Measurements from ENCODE around the gene NALF2.

Gene NALF2

DNA sequence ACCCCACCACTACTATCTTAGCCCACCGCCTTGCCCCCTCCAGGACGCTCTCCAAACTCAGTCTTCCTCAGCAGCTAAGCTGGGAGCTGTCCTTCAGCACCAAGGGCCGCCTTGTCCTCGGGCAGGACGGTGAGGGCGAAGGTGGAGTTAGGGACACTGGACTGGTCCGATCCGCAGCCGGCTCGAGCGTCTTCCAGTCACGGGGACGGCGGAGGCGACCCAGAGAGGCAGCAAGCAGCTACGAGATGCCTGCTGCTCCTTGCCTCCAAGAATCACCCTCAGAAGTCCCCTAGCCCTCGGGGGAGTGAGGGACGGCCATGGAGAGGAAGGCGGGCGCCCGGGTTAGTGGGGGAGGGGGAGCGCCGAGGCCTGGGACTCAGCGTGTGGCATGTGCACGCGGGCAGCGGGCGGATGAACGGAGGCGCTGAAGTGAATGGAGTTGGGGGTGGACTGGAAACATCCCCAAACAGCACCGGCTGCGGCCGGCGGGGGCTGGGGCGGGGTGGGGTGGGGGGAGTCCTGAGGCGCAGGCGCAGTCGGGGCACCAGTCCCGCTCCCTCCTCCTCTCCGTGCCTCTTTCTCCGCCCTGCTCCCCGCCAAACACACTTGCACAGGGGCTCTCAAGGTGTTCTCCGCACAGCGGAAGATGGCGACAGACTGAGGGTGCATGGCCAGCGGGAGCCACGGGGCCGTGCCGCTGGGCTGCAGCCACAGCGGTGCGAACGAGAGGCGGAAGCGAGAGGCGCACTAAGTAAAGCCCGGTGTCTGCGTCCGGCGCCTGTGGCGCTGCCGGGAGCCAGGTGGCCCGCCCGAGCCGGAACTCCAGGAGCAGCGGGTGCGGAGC lies at the start of gene NALF2:
NALF2 (plus strand) TSS at position 545 of the 844 bp plus-strand sequence. CDS start 957 bp downstream, outside the sequence.
- DNase-seq (ENCODE audit: low spot score): no peak

DNA sequence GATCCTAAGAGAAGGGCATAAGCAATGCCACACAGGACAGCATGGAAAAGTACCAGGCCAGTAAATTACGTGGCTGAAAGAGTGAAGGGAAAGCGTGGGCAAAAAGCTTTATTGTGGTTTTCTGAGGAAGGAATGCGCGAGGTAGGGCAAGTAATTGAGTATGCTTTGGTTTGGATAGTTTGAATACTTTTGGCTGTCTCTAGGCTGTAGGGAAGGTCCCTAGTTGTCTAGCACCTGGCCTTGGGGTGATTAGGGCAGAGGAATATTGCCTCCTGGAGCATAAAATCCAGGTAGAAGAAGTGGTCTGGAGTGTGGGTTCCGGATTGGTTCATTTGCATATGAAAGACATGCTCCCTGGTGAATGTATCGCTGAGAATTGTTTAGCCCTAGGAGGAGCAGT lies 46.4 kb upstream of the NALF2 start:
- DNase-seq (ENCODE audit: low spot score): no peak

DNA sequence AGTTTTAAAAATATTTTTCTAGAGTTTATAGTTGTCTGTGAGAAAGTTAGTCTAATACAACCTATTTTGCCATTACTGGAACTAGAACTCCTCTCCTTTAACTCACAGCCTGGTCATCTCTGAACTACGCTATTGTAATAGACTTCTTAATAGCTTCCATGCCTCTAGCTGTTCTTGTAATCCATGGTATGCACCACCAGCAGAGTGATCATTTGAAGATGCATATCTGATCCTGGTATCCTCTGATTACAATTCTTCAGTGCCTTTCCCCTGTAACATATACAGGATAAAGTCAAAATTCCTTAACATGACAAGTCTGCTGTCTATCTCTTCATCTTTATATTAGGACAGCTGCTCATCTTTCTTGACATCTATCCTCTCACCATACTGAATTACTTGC lies 37.6 kb upstream of the NALF2 start:
- no peak for DNase-seq (ENCODE audit: low spot score)

DNA sequence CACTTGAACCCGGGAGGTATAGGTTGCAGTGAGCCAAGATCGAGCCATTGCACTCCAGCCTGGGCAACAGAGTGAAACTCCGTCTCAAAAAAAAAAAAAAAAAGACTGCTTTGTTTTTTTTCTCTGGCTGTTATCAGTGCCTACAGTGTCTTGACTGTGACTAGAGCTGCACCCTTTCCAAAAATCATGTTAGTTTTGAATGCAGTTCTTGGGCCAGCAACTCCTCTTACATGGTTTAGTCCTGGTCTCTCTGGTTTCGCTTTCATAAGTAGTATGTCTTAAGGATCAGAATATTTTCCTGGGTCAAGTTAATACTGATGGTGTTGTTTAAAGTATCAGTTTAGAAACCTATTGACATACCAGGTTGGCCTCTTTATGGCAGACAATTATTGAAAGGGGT lies 34.2 kb upstream of the NALF2 start:
- no peak for DNase-seq (ENCODE audit: low spot score)

DNA sequence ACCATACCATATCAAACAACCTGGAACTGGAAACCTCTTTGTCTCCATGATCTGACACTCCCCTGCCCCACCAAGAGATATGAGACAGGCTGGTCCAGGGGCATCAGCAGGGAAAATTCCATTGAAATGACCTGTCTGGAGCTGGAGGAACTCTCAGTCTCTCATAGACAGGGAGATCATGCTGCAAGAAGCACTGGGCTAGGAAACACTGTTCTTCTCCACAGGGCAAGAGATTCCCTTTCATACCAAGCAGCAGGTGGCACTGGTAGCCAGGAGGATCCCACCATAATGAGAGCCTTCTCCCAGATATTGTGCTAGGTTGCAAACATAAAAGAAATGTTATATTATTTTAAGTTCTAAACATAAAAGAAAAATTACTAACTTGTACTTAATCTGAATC lies 14.5 kb upstream of the NALF2 start:
- no peak for DNase-seq (ENCODE audit: low spot score)

DNA sequence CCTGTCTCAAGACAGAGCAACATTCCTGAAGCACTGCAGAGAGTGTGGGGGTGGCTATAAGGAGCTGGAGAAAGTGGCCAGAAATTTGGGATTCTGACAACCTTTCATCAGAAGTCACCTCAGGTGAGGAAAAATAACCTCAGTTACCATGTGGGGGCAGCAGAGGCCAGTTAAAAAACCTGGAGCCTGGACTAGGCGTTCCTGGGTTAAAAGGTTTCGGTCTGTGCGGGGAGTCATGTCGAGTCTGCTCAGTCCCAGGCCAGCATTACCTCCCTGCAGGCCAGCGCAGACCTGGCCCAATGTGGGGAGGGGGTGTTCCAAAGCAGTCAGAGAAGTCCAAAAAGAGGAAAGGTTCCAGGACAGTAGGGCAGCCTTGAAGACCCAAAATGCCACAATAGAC lies 10.9 kb upstream of the NALF2 start:
- DNase-seq (ENCODE audit: low spot score): peak; percentile 22

DNA sequence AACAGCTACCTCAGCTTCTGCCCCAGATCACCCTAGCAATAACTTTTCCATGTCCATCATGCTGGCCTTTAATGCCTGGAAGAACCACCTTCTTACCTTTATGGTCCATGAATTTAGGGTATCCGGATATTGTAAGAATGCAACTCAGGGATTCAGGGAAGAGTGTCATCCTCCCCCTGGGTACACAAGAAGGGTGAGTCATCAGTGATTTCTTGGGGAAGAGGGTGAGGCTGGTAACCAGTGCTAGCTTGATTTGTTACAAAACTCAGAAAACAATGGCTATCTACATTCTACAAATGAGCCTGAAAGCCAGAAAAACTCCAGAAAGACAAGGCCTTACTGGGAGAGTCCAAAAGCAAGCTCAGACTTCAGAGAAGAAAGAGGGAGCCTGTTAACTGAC lies 10.4 kb upstream of the NALF2 start:
- no peak for DNase-seq (ENCODE audit: low spot score)

DNA sequence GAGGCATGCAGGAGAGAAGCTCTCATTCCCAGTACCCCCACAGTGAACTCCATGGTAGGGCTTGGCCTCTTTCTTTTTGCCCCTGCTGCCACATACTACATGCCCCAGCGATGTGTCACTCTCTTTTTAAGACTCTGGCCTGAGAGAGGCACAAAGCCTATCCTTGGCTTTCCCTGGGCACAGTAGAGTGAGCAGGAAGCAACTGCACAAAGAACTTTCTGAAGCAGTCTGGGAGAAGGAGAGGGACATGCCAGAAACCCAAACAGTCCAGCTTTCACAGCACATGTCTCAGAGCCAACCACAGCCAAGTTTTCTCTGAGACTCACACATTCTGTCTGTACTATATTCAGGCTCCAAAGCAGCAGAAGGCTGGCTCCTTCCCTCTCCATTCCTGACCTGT lies 7.9 kb upstream of the NALF2 start:
- DNase-seq (ENCODE audit: low spot score): no peak

DNA sequence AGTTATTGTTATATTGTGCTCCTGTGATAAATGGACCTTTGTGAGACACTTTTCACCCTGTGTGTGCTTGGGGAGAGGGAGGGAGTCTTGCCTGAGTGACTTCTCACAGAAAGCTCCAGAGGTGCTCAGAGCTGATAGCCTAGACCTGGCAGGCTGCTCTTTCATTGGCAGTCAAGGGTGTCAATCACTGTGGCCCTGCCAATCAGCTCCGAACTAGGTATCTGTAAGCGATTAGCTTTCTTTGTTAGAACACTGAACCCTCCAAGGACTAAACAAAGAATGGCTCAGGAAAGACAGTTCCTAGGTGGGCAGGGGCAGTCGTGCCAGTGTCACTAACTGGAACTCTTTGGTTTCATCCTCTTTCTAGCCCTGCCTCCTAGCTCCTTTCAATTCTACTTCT lies 2.7 kb upstream of the NALF2 start:
- DNase-seq (ENCODE audit: low spot score): no peak

DNA sequence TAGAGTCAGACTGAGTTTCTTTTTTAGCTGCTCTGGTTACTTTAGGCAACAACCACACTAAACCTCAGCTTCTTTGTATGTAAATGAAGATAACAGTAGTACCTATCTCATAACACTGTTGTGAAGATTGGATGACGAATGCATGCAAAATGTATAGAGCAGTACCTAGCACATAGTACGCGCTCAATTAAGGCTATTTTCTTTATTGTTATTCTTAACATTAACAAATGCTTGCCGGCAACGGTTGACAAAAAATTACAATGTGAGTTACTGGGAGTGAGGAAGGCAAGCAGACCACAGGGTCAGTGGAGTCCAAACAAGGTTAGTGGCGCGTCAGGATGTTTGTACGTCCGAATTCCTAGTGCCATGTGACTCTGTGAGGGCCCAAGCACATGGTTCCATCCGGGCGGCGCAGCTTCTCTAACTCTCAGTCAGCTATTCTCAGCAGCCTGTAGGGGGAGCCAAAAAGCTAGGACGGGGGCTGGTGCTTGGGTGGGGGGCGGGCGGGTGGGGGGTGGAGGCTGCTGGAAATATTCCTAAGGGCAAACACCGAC lies 821 bp upstream of the NALF2 start:
- no peak for DNase-seq (ENCODE audit: low spot score)

DNA sequence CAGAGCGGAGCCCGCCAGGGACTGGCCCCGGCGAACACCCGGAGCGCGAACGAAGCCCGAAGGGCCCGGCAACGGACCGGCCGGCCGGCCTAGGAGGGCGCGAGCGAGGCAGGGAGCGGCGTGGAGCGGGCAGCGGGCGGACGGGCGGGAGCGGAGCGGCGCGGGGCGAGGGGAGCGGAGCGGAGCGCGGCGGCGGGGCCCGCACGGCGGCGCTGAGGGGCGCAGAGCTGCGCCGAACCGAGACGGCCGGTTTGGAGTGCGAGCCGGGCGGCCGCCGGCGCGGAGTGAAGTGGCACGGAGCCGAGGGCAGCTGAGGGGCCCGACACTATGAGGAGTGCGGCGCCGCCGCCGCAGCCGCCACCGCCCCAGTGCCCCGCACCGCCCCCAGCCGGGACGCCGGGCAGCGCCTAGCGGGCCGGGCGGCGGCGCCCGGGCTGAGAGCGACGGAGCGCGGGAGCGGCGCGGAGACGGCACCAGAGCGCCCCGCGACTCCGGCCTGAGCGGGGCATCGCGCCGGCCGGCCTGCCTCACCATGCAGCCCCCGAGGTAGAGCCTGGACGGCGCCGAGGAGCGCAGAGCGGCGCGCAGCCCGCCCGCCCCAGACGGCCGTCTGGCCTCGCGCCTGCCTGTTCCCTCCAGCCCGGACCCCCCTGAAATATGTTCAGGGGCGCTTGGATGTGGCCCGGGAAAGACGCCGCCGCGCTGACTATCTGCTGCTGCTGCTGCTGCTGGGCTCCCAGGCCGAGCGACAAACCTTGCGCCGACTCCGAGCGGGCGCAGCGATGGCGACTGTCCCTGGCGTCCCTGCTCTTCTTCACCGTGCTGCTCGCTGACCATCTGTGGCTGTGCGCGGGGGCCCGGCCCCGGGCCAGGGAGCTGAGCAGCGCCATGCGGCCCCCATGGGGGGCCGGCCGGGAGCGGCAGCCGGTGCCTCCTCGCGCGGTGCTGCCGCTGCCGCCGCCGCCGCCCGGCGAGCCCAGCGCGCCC lies 793 bp downstream of the NALF2 start:
- DNase-seq (ENCODE audit: low spot score): no peak

DNA sequence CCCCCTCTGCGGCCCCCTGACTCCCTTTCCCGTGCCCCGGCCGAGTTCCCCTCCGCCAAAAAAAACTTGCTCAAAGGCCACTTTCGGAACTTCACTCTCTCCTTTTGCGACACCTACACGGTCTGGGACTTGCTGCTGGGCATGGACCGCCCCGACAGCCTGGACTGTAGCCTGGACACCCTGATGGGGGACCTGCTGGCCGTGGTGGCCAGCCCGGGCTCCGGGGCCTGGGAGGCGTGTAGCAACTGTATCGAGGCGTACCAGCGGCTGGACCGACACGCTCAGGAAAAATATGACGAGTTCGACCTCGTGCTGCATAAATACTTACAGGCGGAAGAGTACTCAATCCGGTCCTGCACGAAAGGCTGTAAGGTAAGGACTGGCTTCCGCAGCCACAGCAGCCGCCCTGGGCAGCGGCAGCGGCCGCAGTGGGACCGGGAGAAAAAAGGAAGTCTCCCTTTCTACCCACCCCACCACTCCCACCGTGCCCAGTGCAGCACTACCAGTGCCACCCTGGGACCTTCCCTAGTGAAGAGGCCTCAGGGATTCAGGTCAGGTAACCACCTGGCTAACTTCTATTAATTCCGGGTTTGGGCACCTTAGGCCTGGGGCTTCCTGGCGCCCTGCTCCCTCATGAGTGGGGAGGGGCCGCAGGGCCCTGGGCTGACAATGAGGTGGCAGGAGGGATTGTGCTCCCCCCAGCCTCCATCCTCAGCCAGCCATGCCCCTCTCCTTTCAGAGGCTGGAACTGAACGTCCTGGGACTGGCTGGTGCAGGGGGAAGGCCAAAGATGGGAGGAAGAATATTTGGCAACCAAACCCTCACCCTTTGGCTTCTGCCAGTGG lies 1.9 kb downstream of the NALF2 start:
- DNase-seq (ENCODE audit: low spot score): no peak

DNA sequence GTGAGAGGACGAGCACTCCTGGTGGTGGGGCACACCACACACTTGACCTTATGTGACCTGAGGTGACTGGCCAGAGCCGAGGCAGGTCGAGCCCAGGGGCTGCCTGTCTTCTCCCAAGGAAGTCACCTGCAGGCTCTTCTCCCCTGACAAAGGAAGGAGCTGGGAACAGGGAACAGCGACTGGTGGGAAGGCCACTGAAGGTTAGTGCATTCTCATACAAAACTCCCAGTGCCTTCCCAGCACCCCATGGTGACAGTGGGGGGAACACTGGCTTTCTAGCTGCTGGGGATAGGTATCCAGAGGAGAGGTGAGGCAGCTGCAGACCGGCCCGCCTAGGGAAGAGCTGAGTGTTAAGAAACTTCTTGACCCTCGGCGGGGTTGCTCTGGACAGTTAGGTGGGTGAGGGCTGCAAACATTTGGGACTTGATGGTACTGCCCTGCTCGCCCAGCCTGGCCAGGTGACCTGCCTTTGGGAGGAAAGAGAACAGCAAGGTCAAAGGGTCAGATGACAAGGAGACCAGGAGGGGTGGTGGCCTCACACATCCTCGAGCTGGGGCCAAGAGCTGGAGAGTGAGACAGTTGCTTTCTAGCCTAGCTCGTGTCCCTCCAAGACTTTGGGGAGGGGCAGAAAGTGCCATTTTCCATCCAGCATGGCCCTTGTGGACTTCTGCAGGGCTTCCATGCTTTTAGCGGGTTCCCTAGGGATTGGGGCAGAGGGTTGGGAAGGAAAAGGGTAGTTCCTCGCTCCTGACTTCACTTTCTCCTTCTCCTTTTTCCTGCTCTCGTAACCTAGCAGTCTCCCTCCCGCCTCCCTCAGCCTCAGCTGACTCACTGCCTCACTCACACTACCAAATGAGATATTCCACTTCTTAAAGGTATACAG lies 2.7 kb downstream of the NALF2 start:
- no peak for DNase-seq (ENCODE audit: low spot score)

DNA sequence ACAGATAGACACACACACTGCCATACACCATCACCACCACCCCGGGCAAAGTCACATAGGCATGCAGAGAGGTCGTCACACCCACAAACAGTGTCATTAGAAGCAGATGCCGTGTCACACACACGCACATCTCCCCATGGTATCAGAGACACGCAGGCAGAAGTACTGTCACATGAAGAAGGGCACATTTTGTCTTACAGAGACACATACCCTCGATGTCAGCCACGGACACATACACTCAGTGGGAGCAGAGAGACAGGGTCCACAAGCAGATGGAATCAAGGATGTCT lies 3.3 kb downstream of the NALF2 start:
- no peak for DNase-seq (ENCODE audit: low spot score)

DNA sequence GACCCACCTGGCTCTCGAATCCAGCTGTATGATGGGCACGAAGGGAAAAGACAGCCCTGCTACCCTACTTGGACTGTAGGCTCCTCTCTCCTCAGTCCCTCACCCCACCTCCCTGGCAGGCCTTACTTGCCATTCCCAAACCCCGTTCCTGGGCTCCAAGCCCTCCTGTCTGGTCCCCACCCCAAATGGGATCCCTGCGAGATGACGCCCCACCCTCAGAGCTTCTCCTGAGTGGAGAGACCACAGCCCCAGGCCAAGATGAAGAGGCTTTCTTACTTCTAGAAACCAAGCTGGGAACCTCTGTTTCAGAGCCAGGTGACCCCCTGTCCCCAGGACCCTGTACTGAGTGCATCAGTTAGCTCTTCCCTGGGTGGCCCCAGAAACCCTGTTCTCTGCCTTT lies 4.5 kb downstream of the NALF2 start:
- no peak for DNase-seq (ENCODE audit: low spot score)

DNA sequence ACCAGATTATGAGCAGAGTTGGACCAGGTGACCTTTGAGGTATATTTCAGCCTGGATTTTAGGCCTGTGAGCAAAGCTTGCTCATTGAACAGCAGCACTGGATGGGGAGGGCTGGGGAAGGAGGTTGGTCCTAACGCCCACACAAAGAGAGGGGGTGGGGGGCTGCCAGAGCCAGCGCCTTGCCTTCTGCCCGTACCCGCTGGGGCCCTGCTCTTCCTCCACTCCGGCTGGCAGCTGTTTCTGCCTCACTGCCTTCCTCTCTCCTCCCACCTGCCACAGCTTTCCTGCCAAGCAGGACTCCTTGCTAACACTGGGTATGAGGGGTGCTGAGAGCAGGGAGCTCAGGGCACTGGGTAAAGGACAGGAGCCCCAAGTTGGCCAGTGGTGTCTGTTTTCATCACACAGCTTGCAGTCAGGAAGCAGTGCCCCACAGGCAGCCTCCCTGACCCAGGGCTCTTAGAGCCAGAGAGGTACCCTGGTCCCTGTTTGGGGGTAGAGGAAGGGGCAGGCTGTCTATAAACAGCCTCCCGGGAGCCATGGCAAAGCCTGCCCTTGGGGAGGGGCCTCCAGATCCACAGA lies 6.1 kb downstream of the NALF2 start:
- DNase-seq (ENCODE audit: low spot score): no peak

DNA sequence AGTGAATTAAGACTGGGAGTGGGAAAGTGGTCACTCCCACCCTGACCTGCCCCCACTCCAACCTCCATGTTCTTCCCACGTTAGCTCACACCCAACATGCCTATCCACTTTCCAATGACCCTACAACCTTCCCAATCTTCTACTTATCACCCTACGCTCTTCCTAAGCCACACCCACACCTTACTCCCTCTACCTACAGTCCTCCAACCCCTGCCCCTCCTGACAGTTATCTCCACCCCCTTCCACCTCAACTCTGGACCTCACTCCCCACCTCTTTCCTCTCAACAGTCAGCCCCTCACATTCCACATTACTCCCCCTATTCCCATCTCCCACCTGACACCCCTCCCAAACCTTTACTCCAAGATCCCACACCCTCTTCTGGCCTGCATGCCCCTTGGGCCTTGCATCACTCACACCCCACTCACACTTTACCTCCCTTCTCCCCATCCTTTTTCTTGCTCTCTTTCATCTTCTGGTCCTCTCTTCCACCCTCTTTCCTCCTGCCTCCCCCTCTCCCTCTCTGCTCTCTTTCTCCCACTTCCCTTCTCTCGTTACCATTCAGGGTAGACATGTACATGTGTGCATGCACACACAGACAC lies 6.9 kb downstream of the NALF2 start:
- no peak for DNase-seq (ENCODE audit: low spot score)

DNA sequence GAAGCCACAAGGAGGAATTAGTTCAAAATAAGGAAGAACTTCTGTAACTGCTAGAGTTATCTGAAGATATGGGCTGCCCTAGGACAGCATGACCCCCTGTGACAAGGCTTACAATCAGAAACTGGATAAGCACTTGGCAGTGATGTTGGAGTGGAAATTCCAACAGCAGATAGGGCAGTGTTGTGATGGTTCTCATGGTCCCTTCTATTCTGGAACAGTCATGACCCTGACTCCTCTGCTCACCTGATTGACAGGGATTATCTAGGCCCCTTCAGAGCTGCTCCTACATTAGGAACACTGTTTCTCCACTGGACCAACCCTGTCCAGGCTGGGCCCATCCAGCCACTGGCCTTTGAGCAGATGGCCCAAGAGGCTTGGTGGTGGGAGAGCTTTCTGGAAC lies 17.9 kb downstream of the NALF2 start:
- DNase-seq (ENCODE audit: low spot score): no peak

DNA sequence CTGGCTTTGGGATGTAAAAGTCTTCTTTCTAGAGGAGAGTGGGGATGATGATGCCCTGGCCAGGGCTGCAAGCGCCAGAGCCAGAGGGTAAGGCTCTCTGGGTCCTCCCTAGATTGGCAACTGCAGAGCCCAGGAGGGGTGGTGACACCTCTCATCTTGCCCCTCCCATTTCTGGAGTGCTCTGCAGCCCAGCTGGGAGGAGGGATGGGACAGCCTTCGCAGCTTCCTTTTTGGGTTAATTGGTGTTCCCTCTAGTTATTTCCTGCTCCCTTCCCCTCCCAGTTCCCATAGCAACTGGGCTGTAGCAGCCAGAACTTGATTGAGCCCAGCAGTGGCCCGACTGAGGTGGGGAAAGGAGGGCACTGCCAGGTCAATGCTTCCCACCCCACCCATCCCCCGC lies 19.2 kb downstream of the NALF2 start:
- DNase-seq (ENCODE audit: low spot score): no peak

DNA sequence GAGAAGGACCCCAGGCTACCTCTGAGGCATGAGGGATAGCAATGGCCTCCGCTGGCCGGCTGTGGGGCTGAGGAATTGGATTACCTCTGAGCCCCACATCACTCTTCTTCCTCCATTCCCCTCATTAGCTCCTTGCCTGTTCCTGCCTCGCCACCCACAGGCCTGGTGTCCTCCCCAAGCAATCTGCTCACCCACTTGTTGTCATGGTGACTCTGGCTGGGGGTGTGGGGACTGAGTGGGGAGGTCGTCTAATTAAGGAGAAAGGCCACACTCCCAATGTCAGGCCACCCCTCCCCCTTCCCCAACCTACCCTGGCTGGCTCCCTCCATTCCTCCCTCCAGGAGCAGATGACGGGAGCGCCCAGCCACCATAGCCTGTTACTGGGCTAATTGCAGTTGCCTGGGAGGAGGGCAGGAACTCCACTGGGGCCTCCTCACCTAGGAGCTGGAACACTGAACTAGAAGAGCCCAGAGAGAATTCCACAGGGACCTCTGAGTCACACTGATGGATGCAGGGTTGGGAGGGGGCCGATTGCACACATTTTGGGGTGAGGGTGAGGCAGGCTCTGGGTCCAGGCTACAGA lies 20.7 kb downstream of the NALF2 start:
- DNase-seq (ENCODE audit: low spot score): no peak
